ENCODE data around the gene WWC1.

DNA sequence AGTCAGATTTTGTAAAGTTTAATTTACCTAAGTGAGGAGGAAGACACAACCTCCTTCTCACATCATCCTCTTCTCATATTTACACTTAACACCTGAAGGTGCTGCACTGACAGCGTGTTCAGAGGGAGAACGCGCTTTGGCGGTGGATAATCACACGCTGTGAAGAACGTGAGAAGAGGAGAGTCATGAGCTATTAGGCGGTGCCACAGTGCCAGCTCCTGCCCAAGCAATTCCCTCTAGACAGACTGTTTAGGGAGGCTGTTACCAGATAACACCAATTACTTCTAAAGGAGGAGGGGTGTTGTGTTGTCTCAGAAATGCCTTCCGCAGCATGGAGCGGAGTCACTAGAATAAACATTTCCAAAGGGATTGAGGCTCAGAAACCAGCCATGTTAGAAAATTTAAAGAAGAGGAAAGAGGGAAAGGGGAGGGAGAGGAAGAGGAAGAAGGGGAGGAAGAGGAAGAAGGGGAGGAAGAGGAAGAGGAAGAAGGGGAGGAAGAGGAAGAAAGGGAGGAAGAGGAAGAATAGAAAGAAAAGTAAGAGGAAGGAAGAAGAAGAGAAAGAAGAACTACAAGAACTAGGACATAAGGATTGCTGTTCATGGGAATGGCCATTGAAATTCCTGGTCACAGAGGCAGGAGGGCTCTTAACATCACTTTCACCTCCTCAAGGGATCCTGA is 37.3 kb upstream of the WWC1 start:
- TF ChIP-seq POLR2A (IDR thresholded peaks at IDR 0.05) (no peak), CTCF (IDR thresholded peaks at IDR 0.05 in 4 of 5, conservative IDR thresholded peaks at IDR 0.05 in 1 of 5) (no peak)
